ENCODE data around the gene IKZF1.
A peak's percentile ranks its signal among the peaks of the same experiment; 100 is the strongest.

Gene IKZF1

GRCh38 chr7:50309721-50310120 lies 5.2 kb downstream of the IKZF1 start:
- no peak for ATAC-seq

GRCh38 chr7:50310361-50310760 lies 5.8 kb downstream of the IKZF1 start:
- no peak for ATAC-seq

GRCh38 chr7:50310956-50311355 lies 6.4 kb downstream of the IKZF1 start:
- no peak for ATAC-seq

GRCh38 chr7:50312250-50313162 lies 8.0 kb downstream of the IKZF1 start:
- no peak for ATAC-seq

GRCh38 chr7:50314836-50315592 lies 10.5 kb downstream of the IKZF1 start:
- ATAC-seq: no peak

- no peak for ATAC-seq
Measured at GRCh38 chr7:50315739-50316671, 11.5 kb downstream of the IKZF1 start.

GRCh38 chr7:50317221-50317678 lies 12.7 kb downstream of the IKZF1 start:
- ATAC-seq: peak; percentile 77 to 79

GRCh38 chr7:50317697-50318669 lies 13.5 kb downstream of the IKZF1 start:
- peak; percentile 37 to 41 for ATAC-seq

- no peak for ATAC-seq
Measured at GRCh38 chr7:50321487-50322067, 17.1 kb downstream of the IKZF1 start.

- no peak for ATAC-seq
Measured at GRCh38 chr7:50324113-50324512, 19.6 kb downstream of the IKZF1 start.

- ATAC-seq: no peak
Measured at GRCh38 chr7:50327443-50327842, 22.9 kb downstream of the IKZF1 start.

- ATAC-seq: no peak
Measured at GRCh38 chr7:50329775-50330174, 25.3 kb downstream of the IKZF1 start.

- ATAC-seq: no peak
Measured at GRCh38 chr7:50330254-50330653, 25.7 kb downstream of the IKZF1 start.

- no peak for ATAC-seq
Measured at GRCh38 chr7:50330696-50331095, 26.2 kb downstream of the IKZF1 start.

- ATAC-seq: peak; percentile 84
Measured at GRCh38 chr7:50331564-50332208, 27.2 kb downstream of the IKZF1 start.

GRCh38 chr7:50332241-50333165 lies 28.0 kb downstream of the IKZF1 start:
- no peak for ATAC-seq

GRCh38 chr7:50333221-50333651 lies 28.7 kb downstream of the IKZF1 start:
- ATAC-seq: no peak

GRCh38 chr7:50334341-50334994 lies 30.0 kb downstream of the IKZF1 start:
- ATAC-seq: no peak

All from activated CD4-positive, CD25-positive, alpha-beta regulatory T cell treated with anti-CD3 and anti-CD28 coated beads, Interleukin-2, amount 50 U/mL, for 24 hours (primary cell).